IPS DF 6.9 (cell line): ENCODE data around the gene ARHGEF5.

Source experiments
- DNase-seq: peaks from one replicate; pipeline ENCODE4 v3.0.0-alpha.2; 2013; ENCODE audit warnings: low read depth, low spot score
- H3K27ac ChIP-seq: one replicate; pipeline ENCODE4 v1.5.1; 2013; ENCODE audit warnings: low read length, control low read depth
- H3K27me3 ChIP-seq: 2 replicates; pipeline ENCODE4 v1.6.1; 2013; ENCODE audit warnings: mild to moderate bottlenecking, low read length; ENCODE audit not compliant: control insufficient read depth, insufficient read depth
- H3K36me3 ChIP-seq: 2 replicates; pipeline ENCODE4 v1.6.1; 2013; ENCODE audit warnings: low read length; ENCODE audit not compliant: control insufficient read depth, insufficient read depth
- H3K4me1 ChIP-seq: 2 replicates; pipeline ENCODE4 v1.6.1; 2013; ENCODE audit warnings: low read length; ENCODE audit not compliant: control insufficient read depth, insufficient read depth
- H3K4me3 ChIP-seq: 2 replicates; pipeline ENCODE4 v1.5.1; 2013; ENCODE audit warnings: mild to moderate bottlenecking, low read length
- H3K9me3 ChIP-seq: 2 replicates; pipeline ENCODE4 v1.6.1; 2013; ENCODE audit warnings: low read length, inconsistent platforms; ENCODE audit not compliant: control insufficient read depth, insufficient read depth
- WGBS: extraction: QIAGEN DNeasy Blood & Tissue Kit; methylation state at CpG from one replicate; pipeline ENCODE4 v1.1.7; 2013; ENCODE audit warnings: mixed read lengths, missing lambda C conversion rate; ENCODE audit not compliant: insufficient read length, insufficient coverage; 5-methylcytosine and 5-hydroxymethylcytosine counted together

Gene ARHGEF5

DNA sequence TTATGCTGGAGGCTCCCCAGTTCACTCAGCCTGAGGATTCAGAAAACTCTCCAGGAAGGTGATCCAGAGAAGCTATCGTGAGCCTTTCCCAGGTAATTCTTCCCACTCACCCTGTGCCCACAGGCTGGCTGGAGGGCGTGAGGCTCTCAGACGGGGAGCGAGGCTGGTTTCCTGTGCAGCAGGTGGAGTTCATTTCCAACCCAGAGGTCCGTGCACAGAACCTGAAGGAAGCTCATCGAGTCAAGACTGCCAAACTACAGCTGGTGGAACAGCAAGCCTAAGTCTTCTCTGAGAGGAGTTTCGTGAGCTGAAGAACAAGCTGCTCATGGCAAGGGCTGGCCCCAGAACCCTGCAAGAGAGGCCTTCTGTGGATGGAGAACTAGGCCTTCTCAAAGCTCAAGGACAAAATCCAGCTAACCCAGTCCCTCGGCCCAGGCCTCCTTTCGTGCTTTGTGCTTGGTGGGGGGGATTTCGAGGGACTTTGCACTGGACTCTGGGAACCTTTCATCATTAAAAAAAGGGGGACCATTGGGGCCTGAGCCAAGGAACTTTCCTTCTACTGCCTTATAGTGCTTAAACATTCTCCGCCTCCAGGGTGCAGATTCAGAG, 24.7 kb downstream of the ARHGEF5 start:
- Histone ChIP-seq H3K36me3 (peaks cover 22% of the 10 kb centered on the region), H3K9me3 (no peaks in the 10 kb centered on the region), H3K4me3 (no peak overlapping the region), H3K27me3 (no peaks in the 10 kb centered on the region), H3K27ac (no peak overlapping the region), H3K4me1 (0 out of 2 replicates have a peak, but pooled peaks cover 3% of the 10 kb centered on the region)
- no peak for DNase-seq
- WGBS: no CpG with 5 or more reads among the region's 11 CpGs

DNA sequence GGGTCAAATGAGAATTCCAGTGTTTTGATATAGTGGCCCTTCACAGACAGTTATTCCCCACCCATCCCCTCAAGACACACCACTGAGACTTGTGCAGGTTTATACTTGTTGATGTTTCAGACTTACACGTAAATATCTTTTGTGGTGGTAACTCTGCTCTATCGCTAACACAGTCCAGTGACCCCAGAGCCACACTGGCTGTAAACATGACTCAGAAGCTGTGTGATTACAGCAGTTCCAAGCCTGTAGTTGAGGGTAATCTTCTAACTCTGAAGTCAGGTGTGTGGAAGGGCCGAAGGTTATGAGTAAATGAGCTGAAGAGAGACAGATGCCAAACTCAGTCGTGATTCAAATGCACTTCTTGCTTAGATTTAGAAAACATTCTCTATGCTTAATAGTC, 28.9 kb downstream of the ARHGEF5 start:
- Histone ChIP-seq H3K4me3 (no peak overlapping the region), H3K36me3 (peaks cover 12% of the 10 kb centered on the region), H3K4me1 (0 out of 2 replicates have a peak, but pooled peaks cover 3% of the 10 kb centered on the region), H3K27ac (no peak overlapping the region), H3K9me3 (no peaks in the 10 kb centered on the region), H3K27me3 (no peaks in the 10 kb centered on the region)
- DNase-seq: no peak
- WGBS: no CpG with 5 or more reads among the region's 4 CpGs

DNA sequence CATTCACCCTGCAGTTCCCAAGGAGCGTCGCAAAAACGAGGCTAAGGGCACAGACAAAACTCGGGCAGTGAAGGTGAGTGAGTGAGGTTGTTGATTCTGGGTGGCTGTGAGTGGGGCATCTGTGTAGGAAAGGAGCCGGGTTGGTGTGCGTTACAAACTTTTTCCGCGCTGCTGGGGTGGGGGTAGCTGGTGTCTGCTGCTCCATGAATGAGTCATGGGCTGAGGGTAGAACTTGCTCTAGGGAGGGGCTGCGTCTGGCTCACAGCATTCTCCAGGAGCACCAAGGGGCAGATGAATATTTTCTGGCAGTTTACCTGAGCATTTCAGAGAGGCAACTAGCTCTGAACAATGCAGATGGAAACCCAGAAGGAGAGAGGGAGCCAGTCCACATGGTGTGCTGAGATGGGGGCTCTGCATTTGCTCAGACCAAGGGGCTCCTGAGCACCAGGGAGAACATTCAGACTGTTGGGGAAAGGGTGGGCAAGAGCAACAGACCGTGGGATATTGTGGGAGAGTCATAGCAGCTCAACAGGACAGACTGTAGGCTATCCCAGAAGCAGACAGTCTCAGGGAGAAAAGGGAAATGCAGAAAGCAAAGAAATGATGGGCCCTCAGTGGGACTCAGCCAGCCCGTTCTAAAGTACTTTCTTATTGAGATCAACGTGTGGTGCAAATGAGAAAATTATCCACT, 29.5 kb downstream of the ARHGEF5 start:
- H3K9me3 ChIP-seq: no peaks in the 10 kb centered on the region
- DNase-seq: no peak
- H3K27ac ChIP-seq: no peak overlapping the region
- H3K4me3 ChIP-seq: no peak overlapping the region
- 0 out of 2 replicates have a peak, but pooled peaks cover 3% of the 10 kb centered on the region for H3K4me1 ChIP-seq
- H3K36me3 ChIP-seq: peaks cover 9% of the 10 kb centered on the region
- WGBS: no CpG with 5 or more reads among the region's 12 CpGs
- no peaks in the 10 kb centered on the region for H3K27me3 ChIP-seq

DNA sequence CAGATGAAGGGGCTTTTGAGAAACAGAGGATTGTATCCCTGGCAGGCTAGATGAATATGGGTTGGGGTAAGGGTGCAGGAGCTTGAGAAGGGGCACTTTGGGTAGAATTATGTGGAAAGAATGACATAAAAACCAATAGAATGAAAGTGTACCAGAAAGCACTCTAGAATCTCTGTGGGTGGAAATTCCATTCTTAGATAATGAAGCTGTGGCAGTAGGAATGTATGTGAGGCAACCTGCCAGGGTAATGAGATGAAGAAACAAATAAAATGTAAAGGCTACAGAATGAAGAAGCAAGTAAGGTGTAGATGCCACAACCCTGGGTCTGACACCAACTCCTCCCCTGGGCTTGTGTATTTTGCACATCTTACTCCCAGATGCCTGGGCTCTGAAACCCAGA, 31.5 kb downstream of the ARHGEF5 start:
- Histone ChIP-seq H3K4me3 (no peak overlapping the region), H3K36me3 (no peaks in the 10 kb centered on the region), H3K9me3 (no peaks in the 10 kb centered on the region), H3K4me1 (0 out of 2 replicates have a peak, but pooled peaks cover 3% of the 10 kb centered on the region), H3K27me3 (no peaks in the 10 kb centered on the region), H3K27ac (no peak overlapping the region)
- no peak for DNase-seq

DNA sequence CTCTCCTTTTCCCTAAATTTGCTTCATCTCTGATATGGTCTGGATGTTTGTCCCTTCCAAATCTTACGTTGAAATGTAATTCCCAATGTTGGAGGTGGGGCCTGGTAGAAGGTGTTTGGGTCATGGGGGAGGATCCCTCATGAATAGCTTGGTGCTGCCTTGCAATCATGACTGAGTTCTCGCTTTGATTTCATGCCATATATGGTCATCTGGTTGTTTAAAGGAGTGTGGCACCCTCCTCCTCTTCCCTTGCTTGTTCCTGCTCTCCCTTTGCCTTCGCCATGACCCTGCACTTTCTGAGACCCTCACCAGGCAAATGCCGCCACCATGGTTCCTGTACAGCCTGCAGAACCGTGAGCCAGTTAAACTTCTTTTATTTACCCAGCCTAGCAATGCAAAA, 33.7 kb downstream of the ARHGEF5 start:
- Histone ChIP-seq H3K36me3 (no peaks in the 10 kb centered on the region), H3K27me3 (no peaks in the 10 kb centered on the region), H3K27ac (no peak overlapping the region), H3K4me3 (no peak overlapping the region), H3K9me3 (no peaks in the 10 kb centered on the region), H3K4me1 (0 out of 2 replicates have a peak, but pooled peaks cover 3% of the 10 kb centered on the region)
- no peak for DNase-seq
- WGBS: no CpG with 5 or more reads among the region's 5 CpGs

DNA sequence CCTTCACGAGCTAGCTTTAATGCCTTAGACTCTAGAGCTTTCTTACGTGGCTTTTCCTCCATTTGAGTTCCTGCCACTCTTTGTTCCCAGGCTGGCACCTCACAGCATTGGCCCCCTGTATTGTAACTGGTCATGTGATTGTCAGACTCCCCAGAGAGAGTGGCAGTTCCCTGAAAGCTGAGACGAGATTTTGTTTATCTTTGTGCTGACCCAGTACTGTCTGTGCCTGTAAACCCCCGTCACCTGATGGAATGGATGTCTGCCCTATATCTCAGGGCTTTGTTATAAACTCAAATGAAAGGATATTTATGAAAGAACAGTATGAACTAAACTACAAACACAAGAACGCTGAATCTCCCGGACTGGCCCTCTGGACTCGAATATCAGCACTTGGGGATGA, 35.3 kb downstream of the ARHGEF5 start:
- H3K27me3 ChIP-seq: no peaks in the 10 kb centered on the region
- no CpG with 5 or more reads among the region's 7 CpGs for WGBS
- H3K4me3 ChIP-seq: no peak overlapping the region
- no peaks in the 10 kb centered on the region for H3K9me3 ChIP-seq
- no peak overlapping the region for H3K27ac ChIP-seq
- no peaks in the 10 kb centered on the region for H3K4me1 ChIP-seq
- DNase-seq: no peak
- H3K36me3 ChIP-seq: no peaks in the 10 kb centered on the region

DNA sequence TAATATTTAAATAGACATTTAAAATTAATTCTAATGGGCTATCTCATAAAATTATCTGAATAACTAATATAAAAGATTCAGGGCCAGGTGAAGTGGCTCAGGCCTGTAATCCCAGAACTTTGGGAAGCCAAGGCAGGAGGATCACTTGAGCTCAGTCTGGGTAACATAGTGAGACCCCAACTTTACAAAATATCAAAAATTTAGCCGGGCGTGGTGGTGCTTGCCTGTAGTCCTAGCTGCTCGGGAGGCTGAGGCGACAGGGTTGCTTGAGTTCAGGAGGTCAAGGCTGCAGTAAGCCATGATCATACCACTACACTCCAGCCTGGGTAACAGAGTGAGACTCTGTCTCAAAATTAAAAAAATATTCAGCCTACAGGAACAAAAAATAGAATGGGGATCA, 35.8 kb downstream of the ARHGEF5 start:
- no peak for DNase-seq
- Histone ChIP-seq H3K27me3 (no peaks in the 10 kb centered on the region), H3K9me3 (no peaks in the 10 kb centered on the region), H3K4me3 (no peak overlapping the region), H3K27ac (no peak overlapping the region), H3K4me1 (no peaks in the 10 kb centered on the region), H3K36me3 (no peaks in the 10 kb centered on the region)
- WGBS: no CpG with 5 or more reads among the region's 4 CpGs

DNA sequence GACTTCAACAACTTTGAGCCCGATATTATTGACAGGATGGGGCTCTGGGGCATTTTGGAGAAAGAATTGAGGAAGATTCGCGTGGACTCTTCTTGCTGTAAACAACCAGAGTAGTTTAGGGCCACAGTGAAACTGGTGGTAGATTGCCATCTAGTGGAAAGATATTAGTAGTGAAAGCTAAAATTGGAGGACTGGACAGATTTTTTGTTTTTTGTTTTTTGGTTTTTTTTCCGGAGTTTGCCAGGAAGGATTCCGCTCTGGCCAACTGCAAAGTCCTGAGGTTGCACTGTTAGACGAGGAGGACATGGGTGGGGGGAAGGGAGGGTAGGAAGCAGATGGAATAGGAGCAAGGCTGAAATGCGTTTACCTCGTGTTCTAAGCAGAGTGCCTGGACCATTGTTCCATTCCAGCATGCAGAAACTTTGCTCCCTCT, 36.6 kb downstream of the ARHGEF5 start:
- peak; percentile 35 for DNase-seq
- H3K27ac ChIP-seq: no peak overlapping the region
- H3K4me3 ChIP-seq: no peak overlapping the region
- no CpG with 5 or more reads among the region's 8 CpGs for WGBS
- H3K27me3 ChIP-seq: no peaks in the 10 kb centered on the region
- H3K9me3 ChIP-seq: no peaks in the 10 kb centered on the region
- no peaks in the 10 kb centered on the region for H3K4me1 ChIP-seq
- no peaks in the 10 kb centered on the region for H3K36me3 ChIP-seq

DNA sequence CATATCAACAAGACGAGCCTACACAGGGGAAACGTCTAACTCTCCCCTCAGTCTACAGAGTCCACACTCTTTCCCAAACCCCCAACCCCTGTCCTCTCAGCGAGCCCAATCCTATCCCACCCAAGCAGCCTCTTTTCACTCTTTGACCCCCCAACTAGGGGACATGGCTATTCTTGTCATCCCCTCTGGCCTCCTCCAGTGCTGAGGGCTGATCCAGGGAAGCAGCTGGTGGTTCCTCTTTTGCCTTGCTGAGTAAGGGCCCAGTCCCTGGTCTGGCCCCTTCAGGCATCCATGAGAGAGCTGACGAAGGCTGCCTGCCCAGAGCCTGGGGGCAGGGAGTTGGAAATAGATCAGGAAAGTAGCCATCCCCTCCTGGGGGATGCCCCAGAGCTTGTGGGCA, 41.9 kb downstream of the ARHGEF5 start:
- no peaks in the 10 kb centered on the region for H3K27me3 ChIP-seq
- H3K27ac ChIP-seq: no peak overlapping the region
- H3K36me3 ChIP-seq: no peaks in the 10 kb centered on the region
- DNase-seq: no peak
- WGBS: no CpG with 5 or more reads among the region's 4 CpGs
- H3K9me3 ChIP-seq: no peaks in the 10 kb centered on the region
- H3K4me3 ChIP-seq: no peak overlapping the region
- no peaks in the 10 kb centered on the region for H3K4me1 ChIP-seq

DNA sequence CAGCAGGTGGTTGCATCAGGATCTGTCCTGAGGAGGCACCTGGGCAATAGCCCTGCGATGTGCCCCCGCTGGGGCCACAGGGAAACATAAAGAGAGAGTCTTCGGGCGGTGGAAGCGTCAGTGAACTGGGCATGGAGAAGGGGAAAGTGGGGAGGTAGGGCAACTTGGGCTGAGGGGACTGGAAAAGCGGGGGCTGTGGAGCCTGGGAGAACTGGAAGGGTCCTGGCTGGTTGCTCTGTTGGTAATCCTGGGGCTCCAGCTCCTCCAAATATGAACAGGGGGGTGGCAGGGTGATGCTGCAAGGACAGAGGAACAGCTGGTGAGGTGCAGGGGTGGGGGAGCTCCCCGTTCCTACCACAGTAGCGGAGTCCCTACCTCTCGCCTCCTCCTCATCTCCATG, 43.1 kb downstream of the ARHGEF5 start:
- Histone ChIP-seq H3K27ac (no peak overlapping the region), H3K27me3 (no peaks in the 10 kb centered on the region), H3K36me3 (no peaks in the 10 kb centered on the region), H3K4me3 (no peak overlapping the region), H3K9me3 (no peaks in the 10 kb centered on the region), H3K4me1 (no peaks in the 10 kb centered on the region)
- no peak for DNase-seq
- no CpG with 5 or more reads among the region's 9 CpGs for WGBS

DNA sequence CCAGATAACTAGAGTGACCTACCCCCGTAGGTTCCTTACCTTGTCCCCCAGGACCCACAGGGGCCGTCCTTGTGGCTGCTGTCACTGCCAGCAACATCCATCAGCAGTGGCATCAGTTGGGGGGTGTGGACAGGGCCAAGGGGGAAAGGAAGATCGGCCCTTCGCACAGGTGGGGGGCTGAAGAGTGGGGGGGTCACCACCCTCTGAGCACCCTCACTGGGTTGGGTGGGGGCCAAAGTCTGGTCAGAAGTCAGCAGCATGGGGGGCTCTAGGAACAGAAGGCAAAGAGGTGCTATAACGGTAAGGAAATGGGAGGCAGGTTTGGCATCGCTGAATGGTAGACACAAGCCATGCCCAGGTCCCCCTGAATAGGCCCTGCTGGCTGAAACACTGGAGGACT, 43.7 kb downstream of the ARHGEF5 start:
- H3K36me3 ChIP-seq: no peaks in the 10 kb centered on the region
- H3K27ac ChIP-seq: no peak overlapping the region
- no CpG with 5 or more reads among the region's 6 CpGs for WGBS
- no peak overlapping the region for H3K4me3 ChIP-seq
- no peak for DNase-seq
- H3K9me3 ChIP-seq: no peaks in the 10 kb centered on the region
- H3K4me1 ChIP-seq: no peaks in the 10 kb centered on the region
- H3K27me3 ChIP-seq: no peaks in the 10 kb centered on the region
